OCI-LY7 (cell line): Measurements from ENCODE around the gene BRAF.

Source experiments
- CTCF ChIP-seq: fragments of 200-600 bp; sonication (generic); conservative IDR thresholded peaks from 2 replicates; pipeline ENCODE4 v1.5.1; 2014; ENCODE audit warnings: mild to moderate bottlenecking, antibody characterized with exemption, low read length, moderate library complexity, mixed read lengths
- EZH2phosphoT487 ChIP-seq: fragments of 200-600 bp; sonication (generic); IDR thresholded peaks from 2 replicates; pipeline ENCODE4 v1.6.1; 2018; ENCODE audit warnings: low read depth, borderline replicate concordance, mild to moderate bottlenecking, mixed run types, antibody characterized with exemption, low read length, moderate library complexity, mixed read lengths

- peak; percentile 79 for TF ChIP-seq CTCF
- no peak for TF ChIP-seq EZH2phosphoT487
Observed at GRCh38 chr7:140674899-140675701, 249.6 kb downstream of the BRAF start.
